Stimulated activated CD4-positive, alpha-beta T cell treated with anti-CD3 and anti-CD28 coated beads, TNF-alpha, amount 100 ng/mL, for 48 hours (primary cell): ENCODE measurements around the gene PCBP3.
"Not testable (repeated sequence)": the region's sequence is repeated elsewhere in the genome, so short reads cannot be mapped to it uniquely, and the experiment has no call there.

Source experiments
- DNase-seq, 3 donors: peaks; one replicate each; pipeline ENCODE4 v3.0.0-alpha.2; 2020; ENCODE audit warnings: low read depth in 3 of 3

Gene PCBP3

DNA sequence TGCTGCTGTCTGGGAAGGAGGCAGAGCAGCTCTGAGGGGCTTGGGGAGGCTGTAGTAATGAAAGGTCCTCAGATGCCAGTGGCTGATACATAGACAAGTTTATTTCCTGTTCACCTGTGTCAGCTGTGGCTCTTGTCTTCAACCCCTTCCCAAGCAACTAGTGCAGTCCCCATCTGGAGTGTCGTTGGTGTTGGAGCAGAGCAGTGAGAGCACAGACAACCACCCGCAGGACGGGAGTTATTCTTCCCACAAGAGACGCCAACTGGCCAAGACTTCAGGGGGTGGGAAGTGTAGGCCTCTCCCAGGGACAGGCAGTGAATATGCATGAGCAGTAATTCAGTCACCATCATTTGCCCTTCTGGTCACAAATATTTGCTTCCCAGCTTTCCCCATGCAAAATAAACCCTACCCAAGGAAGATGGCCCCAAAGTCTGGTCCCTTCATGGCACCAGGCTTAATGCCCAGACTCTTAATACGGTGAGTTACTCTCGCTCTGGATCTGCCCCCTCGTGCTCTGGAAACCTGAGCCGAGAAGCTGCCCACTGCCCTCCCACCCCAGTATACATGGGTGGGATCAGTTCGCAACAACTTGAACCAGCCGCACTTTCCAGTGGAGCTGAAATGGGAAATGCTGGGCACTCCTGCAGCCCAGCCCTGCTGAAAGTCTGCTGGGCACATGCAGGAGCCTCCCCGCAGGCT lies 184.5 kb downstream of the PCBP3 start:
- no peak for DNase-seq

GRCh38 chr21:45828580-45829570 lies 185.3 kb downstream of the PCBP3 start:
- DNase-seq, result no peak

- no peak for DNase-seq
These were observed 186.1 kb downstream of the PCBP3 start for GRCh38 chr21:45829668-45830067.

- DNase-seq, result no peak
These were observed 186.7 kb downstream of the PCBP3 start for GRCh38 chr21:45830221-45830640.

- DNase-seq, result no peak
These were observed 187.3 kb downstream of the PCBP3 start for GRCh38 chr21:45830720-45831366.

DNA sequence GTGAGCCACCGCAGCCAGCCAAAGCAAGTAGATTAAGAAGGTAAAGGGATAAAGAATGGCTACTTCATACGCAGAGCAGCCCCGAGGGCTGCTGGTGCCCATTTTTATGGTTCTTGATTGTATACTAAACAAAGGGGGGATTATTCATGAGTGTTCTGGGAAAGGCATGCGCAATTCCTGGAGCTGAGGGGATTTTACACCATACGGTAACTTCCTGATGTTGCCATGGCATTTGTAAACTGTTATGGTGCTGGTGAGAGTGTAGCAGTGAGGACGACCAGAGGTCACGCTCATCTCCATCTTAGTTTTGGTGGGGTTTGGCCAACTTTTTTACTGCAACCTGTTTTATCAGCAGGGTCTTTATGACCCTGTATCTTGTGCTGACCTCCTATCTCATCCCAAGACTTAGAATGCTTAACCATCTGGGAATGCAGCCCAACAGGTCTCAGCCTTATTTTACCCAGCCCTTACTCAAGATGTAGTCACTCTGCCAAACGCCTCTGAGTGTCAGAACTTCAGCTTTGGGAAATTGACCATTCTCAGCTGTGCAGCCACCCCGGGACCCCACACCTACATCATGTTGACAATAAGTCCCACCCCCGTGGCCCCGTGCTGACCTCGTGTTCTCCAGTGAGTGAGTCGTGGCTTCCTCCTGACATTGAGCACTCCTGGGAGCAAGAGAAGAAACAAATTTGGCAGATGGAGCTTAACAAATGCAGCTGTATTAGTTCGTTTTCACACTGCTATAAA lies 188.6 kb downstream of the PCBP3 start:
- no peak for DNase-seq

GRCh38 chr21:45832741-45833235 lies 189.3 kb downstream of the PCBP3 start:
- not testable (repeated sequence) for DNase-seq

DNA sequence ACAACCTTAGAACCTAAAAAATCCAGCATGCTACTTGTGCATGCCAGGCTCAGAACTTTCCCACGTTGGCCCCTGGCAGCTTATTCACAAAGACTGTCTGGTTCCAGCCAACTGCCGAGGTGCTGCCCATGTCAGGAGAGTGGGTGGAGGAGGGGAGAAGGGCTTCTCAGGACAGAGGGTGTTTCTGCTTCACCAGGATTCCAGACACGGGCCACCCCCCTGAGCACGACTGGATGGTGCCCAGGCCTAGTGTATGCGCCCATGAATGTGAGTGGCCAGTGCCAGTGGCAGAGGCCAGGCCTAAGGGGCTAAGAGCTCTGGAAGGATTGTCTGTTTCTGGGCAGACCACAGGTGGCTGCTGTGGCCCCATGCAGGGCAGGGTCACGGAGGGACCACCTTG lies 189.9 kb downstream of the PCBP3 start:
- no peak for DNase-seq

GRCh38 chr21:45834026-45834715 lies 190.6 kb downstream of the PCBP3 start:
- no peak for DNase-seq

DNA sequence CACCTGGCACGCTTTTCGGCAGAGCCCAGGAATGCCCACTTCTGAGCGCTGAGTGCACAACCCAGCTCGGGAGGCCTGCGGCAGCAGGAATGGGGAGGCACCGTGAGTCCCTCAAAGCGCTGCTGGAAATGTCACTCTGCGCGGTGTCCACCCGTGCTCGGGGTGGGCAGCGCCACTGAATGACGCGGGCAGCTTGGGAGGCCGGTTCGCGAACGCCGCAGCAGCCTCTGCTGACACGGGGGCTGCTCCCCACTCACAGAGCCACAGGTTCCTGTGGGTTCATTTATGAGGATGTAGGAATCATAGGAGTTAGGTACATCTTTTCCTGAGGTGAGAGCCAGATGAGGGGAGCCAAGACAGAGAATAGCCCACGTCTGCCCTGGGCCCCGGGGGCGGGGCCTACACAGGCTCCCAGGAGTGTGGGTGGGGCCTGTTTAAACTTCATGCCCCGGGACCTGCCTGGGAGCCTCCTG lies 191.3 kb downstream of the PCBP3 start:
- DNase-seq, result no peak

DNA sequence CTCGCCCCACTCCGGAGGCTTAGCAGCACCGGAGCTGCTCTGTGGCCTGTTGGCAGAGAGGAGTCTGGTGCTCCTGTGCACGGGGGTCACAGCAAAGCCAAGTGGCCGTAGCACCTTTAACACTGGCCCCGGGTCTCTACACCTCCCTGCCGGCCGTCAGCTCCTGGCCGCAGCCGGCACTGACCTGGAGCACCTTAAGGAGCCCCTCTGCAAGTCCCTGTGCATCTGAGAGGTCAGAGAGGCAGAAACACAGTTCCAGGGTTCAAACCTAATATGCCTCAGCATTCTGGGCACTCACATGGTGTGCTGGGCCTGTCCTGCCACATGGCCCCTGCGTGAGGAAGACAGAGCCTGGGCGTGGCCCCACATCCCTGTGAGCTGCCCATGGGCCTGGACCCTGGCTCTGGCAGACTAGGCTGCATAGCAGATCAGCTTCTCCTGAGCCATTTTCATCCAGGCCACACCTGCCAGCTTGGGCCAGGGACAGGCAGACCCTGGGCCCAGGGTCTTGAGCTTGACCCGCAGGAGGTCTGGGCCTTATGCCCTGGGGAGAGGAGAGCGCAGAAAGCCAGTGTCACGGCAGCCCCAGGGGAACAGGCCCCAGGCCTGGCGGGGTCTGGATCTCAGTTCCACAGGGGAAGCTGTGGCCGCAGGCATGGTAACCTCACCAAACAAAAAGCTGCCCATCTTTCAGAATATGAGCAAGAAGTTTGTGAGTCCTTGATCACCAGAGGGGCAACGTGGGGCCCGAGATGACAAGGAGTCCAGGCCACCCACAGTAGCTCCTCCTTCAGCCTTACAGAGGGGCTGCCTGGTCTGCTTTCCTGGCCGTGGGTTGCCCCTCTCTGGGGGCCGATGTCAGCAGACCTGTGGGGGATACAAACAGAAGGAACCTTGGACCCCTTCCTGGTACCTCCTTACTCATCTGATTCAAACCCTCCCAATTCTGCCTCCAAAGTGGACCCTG lies 192.1 kb downstream of the PCBP3 start:
- no peak for DNase-seq

DNA sequence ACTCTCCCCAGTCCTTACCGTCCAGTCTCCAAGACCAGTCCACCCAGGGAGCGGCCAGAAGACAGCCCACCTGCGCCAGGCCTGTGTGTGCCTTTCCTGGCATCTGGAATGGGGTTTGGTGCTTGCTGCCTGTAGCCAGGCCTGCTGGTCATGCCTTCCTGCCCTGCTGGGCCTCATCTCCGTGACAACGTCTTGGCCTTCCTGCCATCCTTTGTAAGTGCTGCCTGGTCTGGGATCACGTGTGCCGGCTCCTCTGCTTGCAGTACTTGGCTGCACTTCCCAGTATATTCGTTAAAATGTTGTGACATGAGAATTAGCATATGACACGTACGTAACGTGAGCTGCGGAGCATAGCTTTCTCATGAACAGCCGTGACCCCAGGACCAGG lies 192.7 kb downstream of the PCBP3 start:
- no peak for DNase-seq

- DNase-seq, result no peak
These were observed 193.5 kb downstream of the PCBP3 start for GRCh38 chr21:45836694-45837670.

- DNase-seq, result no peak
These were observed 194.4 kb downstream of the PCBP3 start for GRCh38 chr21:45837936-45838335.

DNA sequence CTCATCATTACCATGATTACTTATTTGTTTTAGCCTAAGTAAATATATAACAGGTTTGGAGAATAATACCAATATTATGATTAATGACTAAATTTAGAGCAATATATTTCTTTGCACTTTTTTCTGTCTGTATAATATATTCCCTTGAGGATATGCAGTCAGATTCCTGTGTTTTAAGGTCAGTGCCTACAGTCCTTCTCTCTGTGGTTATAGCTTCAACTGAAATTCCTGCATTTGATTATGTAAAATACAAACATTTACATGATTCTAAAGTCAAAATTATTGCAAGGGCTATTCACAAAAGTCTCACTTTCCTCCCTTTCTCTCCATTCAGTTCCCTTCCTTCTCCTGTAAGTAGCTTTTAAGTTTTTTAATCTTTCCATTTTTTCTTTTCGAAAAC lies 195.1 kb downstream of the PCBP3 start:
- DNase-seq, result no peak

- no peak for DNase-seq
These were observed 195.7 kb downstream of the PCBP3 start for GRCh38 chr21:45839274-45839673.

DNA sequence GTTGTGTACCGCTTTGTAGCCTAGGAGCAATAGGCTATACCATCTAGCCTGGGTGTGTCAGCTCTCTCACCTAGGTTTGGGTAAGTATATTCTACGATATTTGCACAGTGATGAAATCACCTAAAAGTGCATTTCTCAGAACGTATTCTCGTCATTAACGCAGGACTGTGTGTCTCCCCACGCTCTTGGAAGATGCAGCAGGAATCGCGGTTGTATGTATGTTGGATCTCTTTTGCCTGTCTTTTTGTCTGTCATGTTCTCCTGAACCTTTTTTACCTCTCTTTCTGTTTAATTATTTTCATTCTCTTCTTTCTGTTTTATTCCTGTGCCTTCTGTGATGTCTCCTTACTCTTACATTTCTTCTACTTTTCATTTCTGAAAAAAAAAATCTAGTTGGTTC lies 197.5 kb downstream of the PCBP3 start:
- DNase-seq, result no peak

GRCh38 chr21:45843426-45843825 lies 199.9 kb downstream of the PCBP3 start:
- no peak for DNase-seq
